ENCODE measurements around the gene PRRC2B. TPM values are rescaled to one million over a fixed set of nuclear protein-coding genes. Genes with fewer than 3 reads are reported as not detected.

The PRRC2B gene
- total RNA-seq, 1 experiment from 2014 or later = 219 TPM

DNA sequence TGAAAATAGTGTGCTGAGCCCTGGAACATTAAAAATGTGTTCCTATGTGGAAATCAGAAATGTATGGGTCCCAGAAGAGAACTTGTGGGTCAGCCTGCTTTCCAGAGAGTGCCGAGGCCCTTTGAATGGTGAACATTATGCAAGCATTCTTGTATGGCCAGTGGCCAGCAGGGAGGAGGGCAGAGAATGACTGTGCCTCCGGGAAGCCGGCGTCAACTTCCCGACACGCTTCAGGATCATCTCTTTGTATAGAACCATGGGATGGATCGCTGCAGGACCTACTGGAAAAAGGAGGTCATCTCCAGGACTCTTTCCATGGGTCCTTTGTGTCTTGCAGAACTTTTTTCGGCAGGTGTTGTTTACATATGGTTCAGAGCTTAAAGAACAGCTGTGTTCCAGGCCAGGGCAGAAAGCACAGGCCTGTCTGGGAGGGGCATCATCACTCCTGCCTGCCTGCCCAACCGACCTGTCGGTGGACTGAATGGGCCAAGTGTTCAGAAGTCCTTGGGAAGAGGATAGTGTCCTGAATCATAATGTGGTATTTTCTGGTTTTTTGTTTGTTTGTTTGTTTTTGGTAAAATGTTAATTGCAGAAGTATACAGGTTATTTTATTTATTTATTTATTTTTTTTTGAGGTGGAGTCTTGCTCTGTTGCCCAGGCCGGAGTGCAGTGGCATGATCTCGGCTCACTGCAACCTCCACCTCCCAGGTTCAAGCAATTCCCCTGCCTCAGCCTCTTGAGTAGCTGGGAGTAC is 9.0 kb downstream of the PRRC2B start:
- CTCF ChIA-PET = interaction anchor here (1.0 kb wide), 1 partner anchor 53 kb away, joined by 5 read pairs; no protein-coding TSS in a partner anchor
- H3K4me1 Mint-ChIP-seq (ENCODE audit: low read depth, unreplicated experiment) = peaks cover 47% of the 10 kb centered on the region
- no peak overlapping the region for H3K4me3 ChIP-seq (ENCODE audit: low read depth, low read length)

DNA sequence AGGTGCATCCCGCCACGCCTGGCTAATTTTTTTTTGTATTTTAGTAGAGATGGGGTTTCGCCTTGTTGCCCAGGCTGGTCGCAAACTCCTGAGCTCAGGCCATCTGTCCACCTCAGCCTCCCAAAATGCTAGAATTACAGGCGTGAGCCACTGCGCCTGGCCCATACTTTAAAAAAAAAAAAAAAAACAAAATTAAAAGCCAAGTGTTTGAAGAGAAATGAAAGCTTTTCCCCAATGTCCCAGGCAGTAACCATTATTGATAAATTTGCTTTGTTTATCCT is 9.5 kb downstream of the PRRC2B start:
- Mint-ChIP-seq H3K4me1 (ENCODE audit: low read depth, unreplicated experiment) (peaks cover 47% of the 10 kb centered on the region), H3K4me3 (ENCODE audit: unreplicated experiment) (no peak overlapping the region), H3K36me3 (ENCODE audit: insufficient read depth, unreplicated experiment) (peaks cover 73% of the 10 kb centered on the region), H3K9me3 (ENCODE audit: unreplicated experiment) (no peaks in the 10 kb centered on the region), H3K27me3 (ENCODE audit: insufficient read depth, unreplicated experiment) (no peaks in the 10 kb centered on the region), H3K27ac (ENCODE audit: unreplicated experiment) (no peak overlapping the region)
- TF ChIP-seq, protein P1, sequence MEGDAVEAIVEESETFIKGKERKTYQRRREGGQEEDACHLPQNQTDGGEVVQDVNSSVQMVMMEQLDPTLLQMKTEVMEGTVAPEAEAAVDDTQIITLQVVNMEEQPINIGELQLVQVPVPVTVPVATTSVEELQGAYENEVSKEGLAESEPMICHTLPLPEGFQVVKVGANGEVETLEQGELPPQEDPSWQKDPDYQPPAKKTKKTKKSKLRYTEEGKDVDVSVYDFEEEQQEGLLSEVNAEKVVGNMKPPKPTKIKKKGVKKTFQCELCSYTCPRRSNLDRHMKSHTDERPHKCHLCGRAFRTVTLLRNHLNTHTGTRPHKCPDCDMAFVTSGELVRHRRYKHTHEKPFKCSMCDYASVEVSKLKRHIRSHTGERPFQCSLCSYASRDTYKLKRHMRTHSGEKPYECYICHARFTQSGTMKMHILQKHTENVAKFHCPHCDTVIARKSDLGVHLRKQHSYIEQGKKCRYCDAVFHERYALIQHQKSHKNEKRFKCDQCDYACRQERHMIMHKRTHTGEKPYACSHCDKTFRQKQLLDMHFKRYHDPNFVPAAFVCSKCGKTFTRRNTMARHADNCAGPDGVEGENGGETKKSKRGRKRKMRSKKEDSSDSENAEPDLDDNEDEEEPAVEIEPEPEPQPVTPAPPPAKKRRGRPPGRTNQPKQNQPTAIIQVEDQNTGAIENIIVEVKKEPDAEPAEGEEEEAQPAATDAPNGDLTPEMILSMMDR (IDR thresholded peaks at IDR 0.05; ENCODE audit: insufficient read depth in 1 of 2, low read depth in 1 of 2, low read length in 1 of 2, severe bottlenecking in 1 of 2, unreplicated experiment in 1 of 2) = no peak
- BruUV-seq (replicated peaks) = no TSS peak
- H3K9me3 ChIP-seq = no peaks in the 10 kb centered on the region
- CTCF ChIA-PET = interaction anchor here (1.0 kb wide), 1 partner anchor 54 kb away, joined by 5 read pairs; no protein-coding TSS in a partner anchor
- DNase-seq = no peak
- no peaks in the 10 kb centered on the region for H3K27me3 ChIP-seq (replicated peaks; ENCODE audit: control insufficient read depth, insufficient read depth, low read length)
- POLR2A ChIA-PET = interaction anchor here (0.5 kb wide), 1 partner anchor 8 kb away, joined by 3 read pairs; no protein-coding TSS in a partner anchor
- peaks cover 34% of the 10 kb centered on the region for H3K4me1 ChIP-seq
- intact Hi-C loops (cut with micrococcal nuclease; ENCODE audit: unreplicated experiment) = loop anchor here (10.0 kb wide), 1 partner anchor 49 kb away; no protein-coding TSS in a partner anchor
- H3K36me3 ChIP-seq (ENCODE audit: control insufficient read depth, insufficient read depth, low read length) = no peaks in the 10 kb centered on the region; the same call in 1 of the 2 replicates
- no peak overlapping the region for H3K4me3 ChIP-seq (ENCODE audit: low read depth, low read length)

More for the DNA sequence above, 9.0 kb downstream of the PRRC2B start:
- Histone ChIP-seq H3K36me3 (ENCODE audit: control insufficient read depth, insufficient read depth, low read length) (no peaks in the 10 kb centered on the region; the same call in 1 of the 2 replicates), H3K27me3 (replicated peaks; ENCODE audit: control insufficient read depth, insufficient read depth, low read length) (no peaks in the 10 kb centered on the region), H3K4me1 (peaks cover 33% of the 10 kb centered on the region), H3K9me3 (no peaks in the 10 kb centered on the region)
- no TSS peak for BruUV-seq (replicated peaks)
- no peaks in the 10 kb centered on the region for H3K27me3 Mint-ChIP-seq (ENCODE audit: insufficient read depth, unreplicated experiment)
- no peak overlapping the region for H3K4me3 Mint-ChIP-seq (ENCODE audit: unreplicated experiment)
- peaks cover 77% of the 10 kb centered on the region for H3K36me3 Mint-ChIP-seq (ENCODE audit: insufficient read depth, unreplicated experiment)
- TF ChIP-seq, protein P1 (IDR thresholded peaks at IDR 0.05; ENCODE audit: insufficient read depth in 1 of 2, low read depth in 1 of 2, low read length in 1 of 2, severe bottlenecking in 1 of 2, unreplicated experiment in 1 of 2) = no peak
- intact Hi-C loops (cut with micrococcal nuclease; ENCODE audit: unreplicated experiment) = loop anchor here (10.0 kb wide), 1 partner anchor 48 kb away; no protein-coding TSS in a partner anchor
- H3K27ac Mint-ChIP-seq (ENCODE audit: unreplicated experiment) = no peak overlapping the region
- H3K9me3 Mint-ChIP-seq (ENCODE audit: unreplicated experiment) = no peaks in the 10 kb centered on the region
- POLR2A ChIA-PET = interaction anchor here (0.5 kb wide), 1 partner anchor 8 kb away, joined by 3 read pairs; no protein-coding TSS in a partner anchor
- no peak for DNase-seq

DNA sequence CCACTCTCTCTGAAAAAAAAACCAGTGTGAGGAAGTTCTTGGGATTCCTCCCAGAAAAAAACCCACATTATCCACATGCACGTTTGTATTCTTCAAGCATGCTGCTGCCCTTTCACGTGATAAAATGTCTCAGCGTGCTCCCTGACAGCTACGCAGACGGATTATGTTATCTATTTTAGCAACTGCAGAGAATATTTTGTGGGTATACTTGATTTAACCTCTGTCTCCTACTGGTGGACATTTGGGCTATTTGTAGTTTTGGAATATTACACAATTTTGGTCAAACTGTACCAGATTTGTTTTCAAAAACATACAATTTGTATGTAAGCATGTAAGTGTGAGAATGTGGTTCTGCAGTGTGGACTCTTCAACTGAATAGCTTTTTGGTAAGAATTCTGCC is 10.7 kb downstream of the PRRC2B start:
- Histone ChIP-seq H3K9me3 (no peaks in the 10 kb centered on the region), H3K27me3 (replicated peaks; ENCODE audit: control insufficient read depth, insufficient read depth, low read length) (no peaks in the 10 kb centered on the region), H3K36me3 (ENCODE audit: control insufficient read depth, insufficient read depth, low read length) (no peaks in the 10 kb centered on the region; the same call in 1 of the 2 replicates), H3K4me3 (ENCODE audit: low read depth, low read length) (no peak overlapping the region), H3K4me1 (peaks cover 33% of the 10 kb centered on the region)
- Mint-ChIP-seq H3K4me3 (ENCODE audit: unreplicated experiment) (no peak overlapping the region), H3K9me3 (ENCODE audit: unreplicated experiment) (no peaks in the 10 kb centered on the region), H3K27ac (ENCODE audit: unreplicated experiment) (no peak overlapping the region), H3K36me3 (ENCODE audit: insufficient read depth, unreplicated experiment) (peaks cover 77% of the 10 kb centered on the region), H3K4me1 (ENCODE audit: low read depth, unreplicated experiment) (peaks cover 45% of the 10 kb centered on the region), H3K27me3 (ENCODE audit: insufficient read depth, unreplicated experiment) (no peaks in the 10 kb centered on the region)
- intact Hi-C loops (cut with micrococcal nuclease; ENCODE audit: unreplicated experiment) = loop anchor here (10.0 kb wide), 1 partner anchor 50 kb away; no protein-coding TSS in a partner anchor
- no peak for DNase-seq
- TF ChIP-seq, protein P1 (IDR thresholded peaks at IDR 0.05; ENCODE audit: insufficient read depth in 1 of 2, low read depth in 1 of 2, low read length in 1 of 2, severe bottlenecking in 1 of 2, unreplicated experiment in 1 of 2) = no peak
- CTCF ChIA-PET = no interaction called here
- BruUV-seq (replicated peaks) = no TSS peak
- POLR2A ChIA-PET = no interaction called here
